LNCaP clone FGC (cell line): ENCODE results near the gene OTOS.

Source experiments
- DNase-seq: peaks from one replicate; pipeline ENCODE4 v3.0.0-alpha.2; 2011; ENCODE audit warnings: low read depth
- H3K4me3 ChIP-seq: 2 replicates; pipeline ENCODE4 v1.5.1; 2011; ENCODE audit warnings: mild to moderate bottlenecking, low read depth, low read length, control low read depth
- TF ChIP-seq, protein P1 (sequence below): IDR thresholded peaks from 2 replicates; pipeline ENCODE4 v1.5.1; 2012; ENCODE audit warnings: mild to moderate bottlenecking; ENCODE audit not compliant: control insufficient read depth, insufficient read depth; ENCODE audit errors: extremely low read depth

The OTOS gene

DNA sequence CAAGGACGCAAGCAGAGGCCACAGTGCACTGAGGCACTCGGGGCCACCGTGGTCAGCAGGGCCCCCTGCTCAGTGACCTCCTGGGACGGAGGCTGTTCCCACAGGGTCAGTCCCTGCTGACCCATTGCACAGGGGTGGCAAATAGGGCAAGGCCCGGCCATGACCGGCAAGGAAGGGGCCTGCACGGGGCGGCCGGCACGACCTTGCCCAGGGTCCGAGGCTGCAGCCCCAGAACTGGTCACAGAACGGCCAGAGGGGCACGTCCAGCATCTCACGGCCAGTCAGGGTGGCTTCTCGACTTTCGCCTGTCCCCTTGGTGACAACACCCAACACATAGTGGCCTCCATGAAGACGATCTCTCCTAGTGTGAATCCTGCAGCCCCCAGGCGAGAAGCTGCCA is 27.6 kb upstream of the OTOS start:
- TF ChIP-seq, protein P1, sequence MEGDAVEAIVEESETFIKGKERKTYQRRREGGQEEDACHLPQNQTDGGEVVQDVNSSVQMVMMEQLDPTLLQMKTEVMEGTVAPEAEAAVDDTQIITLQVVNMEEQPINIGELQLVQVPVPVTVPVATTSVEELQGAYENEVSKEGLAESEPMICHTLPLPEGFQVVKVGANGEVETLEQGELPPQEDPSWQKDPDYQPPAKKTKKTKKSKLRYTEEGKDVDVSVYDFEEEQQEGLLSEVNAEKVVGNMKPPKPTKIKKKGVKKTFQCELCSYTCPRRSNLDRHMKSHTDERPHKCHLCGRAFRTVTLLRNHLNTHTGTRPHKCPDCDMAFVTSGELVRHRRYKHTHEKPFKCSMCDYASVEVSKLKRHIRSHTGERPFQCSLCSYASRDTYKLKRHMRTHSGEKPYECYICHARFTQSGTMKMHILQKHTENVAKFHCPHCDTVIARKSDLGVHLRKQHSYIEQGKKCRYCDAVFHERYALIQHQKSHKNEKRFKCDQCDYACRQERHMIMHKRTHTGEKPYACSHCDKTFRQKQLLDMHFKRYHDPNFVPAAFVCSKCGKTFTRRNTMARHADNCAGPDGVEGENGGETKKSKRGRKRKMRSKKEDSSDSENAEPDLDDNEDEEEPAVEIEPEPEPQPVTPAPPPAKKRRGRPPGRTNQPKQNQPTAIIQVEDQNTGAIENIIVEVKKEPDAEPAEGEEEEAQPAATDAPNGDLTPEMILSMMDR, result no peak
- DNase-seq, result no peak

DNA sequence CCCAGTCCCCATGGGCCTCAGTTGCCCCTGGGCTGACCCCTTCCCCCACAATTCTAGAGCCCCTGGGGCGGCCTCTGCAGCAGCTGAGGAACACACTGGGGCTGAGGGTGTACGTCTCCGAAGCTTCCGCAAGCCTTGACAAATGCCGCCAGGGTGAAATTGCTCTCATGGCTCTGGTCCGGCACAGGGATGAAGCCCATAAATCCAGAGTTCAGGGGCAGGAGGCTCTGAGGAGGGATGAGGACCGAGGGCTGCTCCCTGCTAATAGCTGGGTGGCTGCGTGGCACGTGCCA is 27.1 kb upstream of the OTOS start:
- no peak for DNase-seq
- no peak overlapping the region for H3K4me3 ChIP-seq
- TF ChIP-seq, protein P1, result no peak

More for the DNA sequence above, 27.6 kb upstream of the OTOS start:
- no peak overlapping the region for H3K4me3 ChIP-seq

DNA sequence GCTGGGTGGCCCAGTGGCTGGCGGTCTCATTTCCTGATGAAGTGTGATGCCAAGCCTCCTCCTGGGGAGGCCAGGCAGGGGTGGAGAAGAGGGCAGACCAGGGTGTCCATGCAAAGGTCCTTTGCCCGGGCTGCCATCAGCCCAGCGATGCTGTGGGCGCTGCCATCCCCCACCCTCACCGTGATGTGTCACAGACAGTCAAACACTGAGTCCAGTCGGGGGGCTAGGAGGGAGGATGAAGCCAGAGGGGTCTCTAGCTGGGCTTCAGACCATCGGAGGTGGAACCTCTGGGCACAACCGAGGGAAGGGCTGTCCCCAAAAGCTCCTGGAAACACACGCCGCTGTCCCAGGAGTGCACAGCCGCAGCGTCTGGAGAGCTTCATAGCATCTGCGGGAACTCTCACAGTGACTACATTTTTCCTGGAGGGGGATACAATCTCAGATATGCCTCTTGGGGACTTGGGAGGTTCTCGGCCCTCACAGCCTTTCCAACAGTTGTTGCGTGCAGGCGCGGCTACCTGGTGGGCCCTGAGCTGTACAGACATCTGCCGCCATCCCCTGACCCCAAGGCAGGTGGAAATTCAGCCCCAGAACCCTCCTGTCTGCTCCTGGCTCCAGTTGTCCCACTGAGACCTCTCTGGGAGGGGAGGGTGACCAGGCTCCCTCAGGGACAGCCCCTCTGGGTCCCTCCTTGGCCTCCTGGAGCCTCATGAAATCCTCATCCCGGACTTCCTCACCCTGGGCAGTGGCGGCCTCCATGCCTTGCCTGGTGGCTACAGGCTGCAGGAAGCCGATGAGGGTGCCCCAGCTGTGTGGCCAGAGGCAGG is 26.5 kb upstream of the OTOS start:
- TF ChIP-seq, protein P1, result no peak
- H3K4me3 ChIP-seq, result no peak overlapping the region
- no peak for DNase-seq

DNA sequence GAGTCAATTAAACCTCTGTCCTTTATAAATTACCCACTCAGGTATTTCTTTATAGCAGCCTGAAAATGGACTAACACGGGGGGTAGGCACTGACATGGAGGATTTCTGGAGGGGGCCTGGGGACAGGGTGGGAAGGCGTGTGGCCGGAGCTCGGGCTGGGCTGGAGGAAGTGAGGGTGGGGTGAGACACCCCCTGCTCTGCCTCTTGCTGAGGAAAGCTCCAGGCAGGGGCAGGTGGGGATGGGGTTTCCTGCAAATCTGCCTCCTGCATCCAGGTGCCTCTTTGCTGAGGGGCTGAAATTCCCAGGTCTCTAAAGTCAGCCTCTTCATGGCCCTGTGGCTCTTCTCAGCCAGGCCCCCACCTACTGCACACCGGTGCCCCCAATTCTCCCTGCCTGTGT is 25.7 kb upstream of the OTOS start:
- no peak for DNase-seq
- H3K4me3 ChIP-seq, result no peak overlapping the region
- TF ChIP-seq, protein P1, result no peak

DNA sequence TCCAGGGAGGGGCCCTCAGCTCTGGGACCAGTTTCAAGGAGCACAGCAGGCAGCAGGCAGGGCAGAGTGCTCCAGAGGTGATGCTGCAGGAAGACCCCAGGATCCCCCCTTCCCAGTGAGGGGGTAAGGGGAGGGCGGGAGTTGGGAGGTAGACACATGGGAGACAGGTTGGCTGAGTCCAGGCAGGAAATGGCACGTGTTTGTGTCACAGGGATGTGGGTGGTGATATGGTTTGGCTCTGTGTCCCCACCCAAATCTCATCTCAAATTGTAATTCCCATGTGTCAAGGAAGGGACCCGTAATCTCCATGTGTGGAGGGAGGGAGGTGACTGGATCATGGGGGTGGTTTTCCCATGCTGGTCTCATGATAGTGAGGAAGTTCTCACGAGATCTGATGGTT is 25.2 kb upstream of the OTOS start:
- TF ChIP-seq, protein P1, result no peak

DNA sequence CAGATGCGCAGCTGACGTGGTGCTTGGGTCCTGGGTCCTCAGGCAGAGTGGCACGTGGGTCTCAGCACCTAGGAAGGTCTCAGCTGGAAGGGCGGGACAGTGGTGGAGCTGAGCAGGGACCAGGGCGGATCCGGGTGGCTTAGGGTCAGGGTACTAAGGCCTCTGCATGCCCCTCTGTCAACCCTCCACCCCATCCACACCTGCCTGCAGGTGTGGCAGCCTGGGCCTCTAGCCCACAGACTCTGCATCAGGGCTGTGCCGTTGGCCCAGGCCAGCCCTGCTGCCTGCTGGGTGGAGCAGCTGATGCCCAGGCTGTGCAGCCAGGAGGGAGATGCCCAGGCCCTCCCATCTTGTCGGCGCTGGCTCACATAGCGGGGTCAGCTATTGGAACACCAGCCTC is 24.6 kb upstream of the OTOS start:
- no peak for DNase-seq
- no peak overlapping the region for H3K4me3 ChIP-seq
- TF ChIP-seq, protein P1, result no peak

More for the DNA sequence above, 25.2 kb upstream of the OTOS start:
- no peak overlapping the region for H3K4me3 ChIP-seq
- no peak for DNase-seq

DNA sequence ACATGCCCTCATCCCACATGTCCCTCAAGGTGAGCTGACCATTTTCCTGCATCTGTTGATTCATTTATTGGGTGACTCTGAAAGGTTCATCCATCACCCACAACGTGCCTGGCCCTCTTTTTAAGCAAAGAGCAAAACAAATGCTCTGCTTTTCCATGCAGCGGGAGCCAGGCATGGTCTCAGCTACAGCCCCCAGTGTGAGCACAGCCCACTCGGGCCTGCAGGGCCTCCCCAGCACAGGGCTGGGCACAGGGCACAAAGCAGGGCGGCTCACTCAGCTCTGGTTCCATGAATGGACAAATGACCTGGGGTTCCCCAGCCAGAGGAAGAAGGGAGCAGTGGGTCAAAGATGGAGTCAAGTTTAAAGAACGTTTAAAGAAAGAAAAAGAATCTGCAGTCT is 24.1 kb upstream of the OTOS start:
- no peak for DNase-seq
- TF ChIP-seq, protein P1, result no peak
- H3K4me3 ChIP-seq, result no peak overlapping the region
